ENCODE results near the gene MACROD2.

MACROD2 gene

DNA sequence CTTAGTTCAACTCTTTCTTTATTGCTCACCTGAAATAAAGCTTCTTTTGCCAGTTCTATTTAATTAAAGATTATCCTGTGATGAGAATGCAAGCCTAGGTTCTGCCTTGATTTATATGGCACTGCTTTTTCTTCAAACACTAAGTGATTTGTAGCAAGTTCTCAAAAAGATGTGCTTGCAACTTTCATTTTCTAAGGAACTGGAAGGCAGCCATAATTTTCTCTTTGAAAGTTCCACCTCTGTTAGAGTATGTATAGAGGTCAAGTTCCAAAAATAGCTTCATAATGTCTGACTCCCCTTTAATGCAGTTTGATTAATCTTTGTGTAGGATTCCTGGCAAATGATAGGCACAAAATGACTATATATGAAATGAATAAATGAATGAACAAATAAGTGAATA lies 870.4 kb downstream of the MACROD2 start:
- no peak for DNase-seq (ENCODE audit: low spot score)

DNA sequence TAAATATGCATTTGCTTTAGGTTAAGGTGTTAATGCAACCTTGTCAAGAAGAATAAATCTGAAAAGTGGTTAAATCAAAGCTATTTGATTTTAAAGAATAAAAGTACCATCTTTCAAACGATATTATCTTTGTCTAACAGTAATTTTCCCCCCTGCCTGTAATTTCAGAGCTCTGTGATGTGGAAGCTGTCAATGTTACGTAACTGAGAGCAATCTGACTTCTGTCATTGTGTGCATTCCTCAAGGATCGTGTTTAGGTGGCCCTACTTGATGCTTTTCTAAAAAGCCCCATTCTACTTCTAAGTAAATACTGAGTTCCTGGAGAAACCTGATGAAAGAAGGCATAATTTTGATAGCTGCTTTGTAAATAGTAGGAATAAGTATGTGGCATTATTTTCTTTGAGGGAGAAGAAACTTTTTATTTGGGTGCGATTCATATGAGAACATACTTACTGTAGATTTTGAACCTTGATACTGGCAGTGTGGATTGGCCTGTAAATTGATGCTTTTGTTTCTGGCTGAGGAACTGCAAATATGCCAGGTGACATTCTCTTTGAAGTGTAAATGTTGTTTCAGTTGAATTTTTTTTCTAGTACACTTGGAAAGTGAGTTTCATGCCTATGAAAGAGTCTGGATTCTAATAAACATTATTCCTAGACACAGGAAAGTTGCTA lies 871.7 kb downstream of the MACROD2 start:
- no peak for DNase-seq (ENCODE audit: low spot score)

DNA sequence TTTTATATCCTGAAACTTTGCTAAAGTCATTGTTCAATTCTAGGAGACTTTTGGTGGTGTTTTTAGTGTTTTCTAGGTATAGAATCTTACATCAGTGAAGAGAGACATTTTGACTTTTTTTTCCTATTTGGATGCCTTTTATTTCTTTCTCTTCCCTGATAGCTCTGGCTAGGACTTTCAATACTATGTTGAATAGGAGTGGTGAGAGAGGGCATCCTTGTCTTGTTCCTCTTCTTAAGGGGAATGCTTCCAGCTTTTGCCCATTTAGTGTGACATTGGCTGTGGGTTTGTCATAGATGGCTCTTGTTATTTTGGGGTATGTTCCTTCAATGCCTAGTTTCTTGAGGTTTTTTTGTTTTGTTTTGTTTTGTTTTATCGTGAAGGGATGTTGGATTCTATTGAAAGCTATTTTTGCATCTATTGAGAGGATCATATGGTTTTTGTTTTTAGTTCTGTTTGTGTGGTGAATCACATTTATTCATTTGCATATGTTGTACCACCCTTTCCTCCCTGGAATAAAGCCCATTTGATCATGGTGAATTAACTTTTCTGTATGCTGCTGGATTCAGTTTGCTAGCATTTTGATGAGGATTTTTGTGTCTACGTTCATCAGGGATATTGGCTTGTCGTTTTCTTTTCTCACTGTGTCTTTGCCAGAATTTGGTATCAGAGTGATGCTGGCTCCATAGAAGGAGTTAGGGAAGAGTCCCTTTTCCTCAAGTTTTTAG lies 882.1 kb downstream of the MACROD2 start:
- DNase-seq (ENCODE audit: low spot score) = no peak

DNA sequence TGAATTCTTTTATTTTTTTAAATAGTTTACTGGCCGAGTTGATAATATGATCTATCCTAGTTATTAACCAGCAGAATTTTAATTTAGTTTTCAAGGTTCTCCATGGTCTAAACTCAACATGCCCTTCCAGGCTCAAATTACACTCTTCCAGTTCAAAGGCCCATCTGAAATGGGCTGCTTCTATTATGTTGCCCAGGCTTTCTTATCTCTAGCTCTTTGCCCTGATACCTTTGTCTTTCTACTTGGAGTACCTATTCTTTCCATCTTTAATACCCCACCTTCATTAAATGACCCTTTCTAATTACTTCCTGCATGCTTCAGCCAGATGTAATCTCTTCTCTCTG lies 883.3 kb downstream of the MACROD2 start:
- no peak for DNase-seq (ENCODE audit: low spot score)

DNA sequence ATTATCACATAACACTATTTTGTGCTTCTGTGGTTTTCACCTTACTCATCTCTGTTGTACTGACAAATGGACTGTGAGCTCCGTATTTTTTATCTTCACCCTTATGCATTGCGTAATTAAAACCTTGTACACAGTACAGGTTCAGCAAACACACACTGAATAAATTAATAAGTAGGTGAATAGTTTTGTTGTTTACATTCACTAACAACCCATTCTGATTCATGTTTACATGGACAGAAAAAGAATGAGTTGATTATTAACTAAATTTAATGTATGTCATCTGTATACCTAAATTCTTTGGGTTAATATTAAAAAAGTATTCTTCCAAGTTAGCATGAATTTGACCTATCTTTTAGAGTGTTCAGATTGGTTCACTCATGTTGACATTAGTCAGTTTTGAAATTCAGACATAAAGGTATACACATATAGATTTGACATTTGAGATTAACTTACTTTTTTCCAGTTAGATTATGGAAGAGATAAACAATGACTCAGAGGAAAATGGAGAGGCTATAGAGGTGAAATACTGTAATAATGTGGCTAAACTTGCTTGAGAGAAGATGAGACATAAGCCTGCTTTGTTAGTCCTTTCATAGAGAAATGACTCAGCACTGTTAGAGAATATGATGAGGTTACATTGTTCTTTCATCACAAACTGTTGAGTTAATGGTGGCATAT lies 883.8 kb downstream of the MACROD2 start:
- no peak for DNase-seq (ENCODE audit: low spot score)

DNA sequence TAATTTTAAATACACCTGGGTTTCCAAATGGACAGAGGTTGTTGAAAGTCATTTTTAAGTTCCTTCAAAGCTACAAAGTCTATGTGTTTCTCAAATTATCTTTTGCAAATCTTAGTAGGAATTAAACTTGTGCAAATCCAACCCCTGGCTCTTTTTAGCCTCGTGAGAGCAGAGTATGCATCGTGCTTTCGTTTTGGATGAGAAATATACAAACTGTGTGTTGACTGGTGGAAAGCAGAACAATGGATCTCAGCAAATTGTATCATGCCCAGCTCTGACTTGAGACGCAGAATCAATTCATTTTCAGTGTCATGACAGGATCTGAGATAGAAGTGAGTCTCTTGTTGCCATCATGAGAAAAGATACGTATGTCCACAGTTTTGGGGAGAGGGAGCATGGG lies 884.5 kb downstream of the MACROD2 start:
- no peak for DNase-seq (ENCODE audit: low spot score)

DNA sequence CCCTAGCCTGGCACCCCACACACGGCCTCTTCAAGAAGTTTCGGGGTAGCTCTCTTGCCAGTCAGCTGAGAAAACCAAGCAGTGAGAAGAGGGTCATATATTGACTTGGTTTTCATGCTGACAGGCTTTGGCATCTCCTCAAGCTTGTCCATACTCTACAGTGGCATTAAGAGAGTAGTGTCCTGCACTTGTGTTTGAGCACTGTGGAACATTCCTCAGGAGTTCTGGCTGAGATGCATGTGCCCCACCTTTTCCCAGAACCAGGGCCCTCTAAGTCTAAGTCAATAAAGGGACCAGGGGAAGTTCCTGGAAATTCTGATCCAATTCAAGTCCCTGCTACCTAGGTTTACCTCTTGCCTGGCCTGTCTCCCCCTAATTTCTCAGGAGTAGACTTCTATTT lies 886.2 kb downstream of the MACROD2 start:
- no peak for DNase-seq (ENCODE audit: low spot score)

DNA sequence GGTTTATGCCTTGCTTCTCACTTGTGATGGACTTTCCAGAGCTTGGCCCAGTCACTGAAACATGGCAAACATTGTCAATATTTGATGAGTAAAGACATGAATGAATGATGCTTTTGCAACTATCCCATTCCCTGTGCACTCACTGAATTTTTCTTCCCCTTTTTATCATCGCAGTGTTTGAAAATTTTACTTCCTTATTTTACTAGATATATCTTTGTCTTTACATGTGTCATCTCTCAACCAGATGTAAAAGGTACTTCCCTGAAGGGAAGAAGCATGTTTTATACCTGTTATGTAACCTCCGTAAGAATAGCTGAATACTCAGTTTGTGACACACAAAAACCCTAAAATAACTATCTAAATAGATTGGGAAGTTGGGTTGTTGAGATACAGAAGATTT lies 886.8 kb downstream of the MACROD2 start:
- no peak for DNase-seq (ENCODE audit: low spot score)

DNA sequence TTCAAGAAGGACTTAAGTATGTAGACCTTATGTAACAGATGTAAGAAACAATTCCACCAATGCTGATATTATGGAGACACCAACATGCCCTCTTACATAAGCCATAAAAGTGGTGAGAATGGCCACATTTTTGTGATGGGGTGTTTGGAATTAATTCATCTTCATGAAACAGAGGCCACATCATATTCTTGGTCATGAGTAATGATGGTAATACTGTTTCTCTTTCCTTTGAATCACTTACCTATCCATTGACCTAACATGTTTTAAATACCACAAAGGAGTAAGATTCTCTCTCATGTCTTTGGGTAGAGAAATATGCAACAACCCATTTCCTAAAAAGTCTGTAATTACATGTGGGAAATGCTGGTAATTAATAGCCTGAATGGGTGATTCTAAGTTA lies 887.5 kb downstream of the MACROD2 start:
- DNase-seq (ENCODE audit: low spot score) = no peak

DNA sequence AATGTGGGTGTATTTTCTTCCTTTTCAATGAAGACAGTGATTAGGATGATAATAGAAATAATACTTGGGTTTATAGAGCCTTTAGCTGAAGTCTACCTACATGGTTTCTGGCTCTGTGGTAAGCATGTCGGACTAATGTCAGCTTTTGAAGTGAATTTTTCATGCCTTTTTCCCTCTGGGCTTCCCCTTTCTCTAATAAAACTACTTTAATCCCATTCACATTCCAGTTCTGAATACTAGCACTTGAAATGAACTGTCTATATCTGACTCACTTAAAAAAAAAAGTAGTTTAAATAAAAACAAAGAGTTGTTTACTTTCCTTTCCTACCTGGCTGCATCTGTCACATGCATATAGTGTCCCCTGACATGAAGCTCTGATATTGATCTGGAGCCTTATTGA lies 888.0 kb downstream of the MACROD2 start:
- no peak for DNase-seq (ENCODE audit: low spot score)

DNA sequence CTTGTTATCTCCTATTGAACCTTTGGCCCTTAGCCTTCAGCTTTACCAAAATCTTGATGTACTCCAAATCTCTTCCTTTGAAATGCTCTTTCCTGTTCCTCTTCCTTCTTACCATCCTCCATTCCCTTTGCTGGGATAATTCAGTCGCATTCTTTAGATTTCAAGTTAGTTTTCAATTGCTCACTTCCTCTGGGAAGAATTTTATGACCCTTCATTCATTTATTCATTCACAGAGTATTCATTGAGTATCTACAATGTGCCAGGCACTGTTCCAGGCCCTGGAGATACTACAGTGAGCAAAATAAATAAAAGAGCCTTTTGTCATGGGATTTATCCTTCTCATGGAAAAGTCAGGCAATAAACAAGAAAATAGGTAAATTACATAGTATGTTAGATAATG lies 890.3 kb downstream of the MACROD2 start:
- no peak for DNase-seq (ENCODE audit: low spot score)

DNA sequence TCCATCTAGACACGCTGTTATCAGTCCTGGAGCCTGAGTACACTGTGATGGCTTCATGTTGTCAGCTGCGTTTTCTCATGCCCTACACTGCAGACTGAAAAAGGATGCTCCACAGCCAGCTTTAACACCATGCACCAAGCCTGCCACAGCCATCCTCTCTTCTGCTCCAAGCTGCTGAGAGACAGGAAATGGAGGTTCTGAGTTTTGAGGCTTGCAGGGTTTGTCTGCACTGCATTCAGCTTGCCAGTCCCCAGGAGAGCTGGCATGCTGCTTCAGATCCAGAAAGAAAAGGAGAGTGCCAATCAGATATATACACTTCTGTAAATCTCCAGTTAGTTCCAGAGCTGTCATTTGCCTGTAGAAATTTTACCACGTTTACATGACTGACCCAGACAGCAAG lies 892.8 kb downstream of the MACROD2 start:
- no peak for DNase-seq (ENCODE audit: low spot score)

DNA sequence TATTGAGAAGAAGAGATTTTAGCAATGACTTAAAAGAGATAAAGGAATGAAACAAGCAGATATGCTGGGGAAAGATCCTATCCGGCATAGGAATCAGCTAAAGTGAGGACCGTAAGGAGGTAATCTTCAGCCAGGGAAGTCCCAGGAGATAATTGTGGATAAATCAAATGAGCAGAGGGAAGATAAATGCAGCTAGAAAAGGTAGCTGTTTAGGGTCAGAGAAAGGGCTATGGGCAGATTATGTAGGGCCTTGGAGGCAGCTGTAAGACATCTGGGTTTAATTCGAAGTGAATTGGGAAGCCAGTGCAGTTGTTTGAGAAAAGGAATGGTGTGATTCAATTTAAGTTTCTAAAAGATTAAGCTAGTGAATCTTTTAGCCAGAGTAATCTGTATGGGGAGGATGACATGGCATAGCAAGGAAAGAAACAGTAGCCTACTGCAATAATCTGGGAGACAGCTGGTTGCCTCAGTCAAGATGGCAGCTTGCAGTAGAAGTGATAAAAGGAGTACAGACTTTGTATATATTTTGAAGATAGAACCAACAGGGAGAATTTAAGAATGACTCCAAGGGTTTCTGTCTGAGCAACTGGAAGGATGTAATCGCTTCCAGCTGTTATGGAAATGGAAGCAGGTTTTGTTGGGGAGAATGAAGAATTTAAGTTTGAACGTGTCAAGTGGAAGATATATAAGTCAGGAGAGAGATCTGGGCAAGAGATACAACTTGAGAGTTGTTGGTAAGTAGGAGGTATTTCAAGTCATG lies 894.4 kb downstream of the MACROD2 start:
- DNase-seq (ENCODE audit: low spot score) = no peak

DNA sequence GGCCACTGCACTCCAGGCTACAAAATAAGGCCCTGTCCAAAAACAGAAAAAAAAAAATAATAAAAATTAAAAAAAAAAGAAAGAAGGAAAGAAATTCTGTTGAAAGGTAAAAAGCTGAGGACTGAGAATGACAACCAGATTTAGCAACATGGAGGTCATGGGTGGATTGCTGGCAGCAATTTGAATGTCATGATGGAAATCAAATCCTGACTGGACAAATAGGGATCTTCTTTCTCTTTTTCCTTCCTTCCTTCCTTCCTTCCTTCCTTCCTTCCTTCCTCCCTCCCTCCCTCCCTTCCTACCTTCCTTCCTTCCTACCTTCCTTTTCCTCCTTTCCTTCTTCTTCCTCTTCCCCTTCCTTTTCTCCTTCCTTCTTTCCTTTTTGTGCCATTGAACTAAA lies 895.4 kb downstream of the MACROD2 start:
- DNase-seq (ENCODE audit: low spot score) = no peak

DNA sequence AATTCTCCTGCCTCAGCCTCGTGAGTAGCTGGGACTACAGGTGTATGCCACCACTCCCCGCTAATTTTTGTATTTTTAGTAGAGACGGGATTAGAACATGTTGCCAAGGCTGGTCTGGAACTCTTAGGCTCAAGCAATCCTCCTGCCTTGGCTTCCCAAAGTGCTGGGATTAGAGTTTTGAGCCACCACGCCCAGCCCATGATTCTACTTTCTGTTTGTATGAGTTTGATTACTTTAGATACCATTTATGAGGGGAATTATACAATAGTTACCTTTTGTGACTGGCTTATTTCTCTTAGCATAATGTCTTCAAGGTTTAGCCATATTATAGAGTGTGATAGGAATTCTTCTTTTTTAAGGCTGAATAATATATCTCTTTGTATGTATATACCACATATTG lies 897.5 kb downstream of the MACROD2 start:
- no peak for DNase-seq (ENCODE audit: low spot score)

DNA sequence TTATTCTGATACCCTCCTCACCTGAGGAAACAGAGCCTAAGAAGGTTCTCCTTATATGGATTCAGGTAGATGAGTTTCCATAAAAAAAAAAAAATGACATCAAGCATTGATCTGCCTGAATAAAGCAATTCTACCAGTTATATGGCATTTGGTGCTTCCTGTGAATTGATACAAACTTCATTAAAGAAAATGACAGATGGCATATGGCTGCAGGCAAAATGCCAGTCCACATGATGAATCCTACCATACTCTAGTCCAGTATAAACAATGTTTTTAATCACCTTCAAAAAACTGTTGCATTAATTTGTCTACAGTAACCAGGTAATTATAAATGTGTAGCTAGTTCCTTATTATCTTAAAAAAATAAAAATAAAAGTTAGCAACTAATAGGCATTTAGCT lies 901.3 kb downstream of the MACROD2 start:
- DNase-seq (ENCODE audit: low spot score) = no peak

DNA sequence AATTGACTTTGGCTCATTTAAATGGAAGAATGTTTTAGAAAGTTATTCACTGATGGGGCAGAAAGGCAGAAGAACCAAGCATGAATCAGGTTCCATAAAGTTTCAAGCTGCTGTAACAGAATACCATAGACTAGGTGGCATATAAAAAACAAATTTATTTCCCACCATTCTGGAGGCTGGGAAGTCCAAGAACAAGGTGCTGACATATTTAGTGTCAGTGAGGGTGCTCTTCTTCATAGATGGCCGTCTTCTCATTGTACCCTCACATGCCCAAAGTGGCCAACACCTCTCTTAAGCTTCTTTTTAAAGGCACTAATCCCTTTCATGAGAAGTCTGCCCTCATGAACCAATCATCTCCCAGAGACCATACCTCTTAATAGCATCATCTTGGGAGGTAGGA lies 902.3 kb downstream of the MACROD2 start:
- DNase-seq (ENCODE audit: low spot score) = no peak

DNA sequence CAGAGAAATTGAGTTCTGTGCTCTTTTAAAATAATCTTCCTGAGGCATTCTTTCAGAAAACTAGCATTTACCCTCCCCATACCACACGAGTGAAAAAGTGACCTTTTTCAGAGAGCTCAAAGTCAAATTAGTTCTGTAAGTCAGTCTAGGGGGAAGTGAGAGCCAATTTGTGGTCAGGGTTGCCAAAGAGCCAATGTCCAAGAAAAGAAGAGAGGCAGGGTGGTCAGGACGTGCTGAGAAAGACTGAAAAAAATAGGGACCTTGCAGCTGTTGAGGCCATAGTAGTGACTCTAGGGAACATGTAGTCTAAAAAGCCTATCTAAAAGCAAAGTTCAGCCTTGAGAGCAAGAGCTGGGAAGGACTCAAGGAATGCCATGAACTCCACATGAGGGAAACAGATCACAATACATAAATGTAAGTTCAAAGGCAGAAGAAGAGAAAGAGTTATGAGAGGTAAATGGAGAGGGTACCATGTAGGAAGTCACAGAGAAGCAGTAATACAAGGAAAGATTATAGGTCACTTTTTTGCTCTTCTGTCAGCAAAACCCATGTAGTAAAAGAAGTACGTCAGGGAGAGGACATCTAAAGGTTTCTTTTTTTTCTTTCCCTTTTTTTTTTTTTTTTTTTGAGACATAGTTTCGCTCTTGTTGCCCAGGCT lies 907.2 kb downstream of the MACROD2 start:
- no peak for DNase-seq (ENCODE audit: low spot score)

DNA sequence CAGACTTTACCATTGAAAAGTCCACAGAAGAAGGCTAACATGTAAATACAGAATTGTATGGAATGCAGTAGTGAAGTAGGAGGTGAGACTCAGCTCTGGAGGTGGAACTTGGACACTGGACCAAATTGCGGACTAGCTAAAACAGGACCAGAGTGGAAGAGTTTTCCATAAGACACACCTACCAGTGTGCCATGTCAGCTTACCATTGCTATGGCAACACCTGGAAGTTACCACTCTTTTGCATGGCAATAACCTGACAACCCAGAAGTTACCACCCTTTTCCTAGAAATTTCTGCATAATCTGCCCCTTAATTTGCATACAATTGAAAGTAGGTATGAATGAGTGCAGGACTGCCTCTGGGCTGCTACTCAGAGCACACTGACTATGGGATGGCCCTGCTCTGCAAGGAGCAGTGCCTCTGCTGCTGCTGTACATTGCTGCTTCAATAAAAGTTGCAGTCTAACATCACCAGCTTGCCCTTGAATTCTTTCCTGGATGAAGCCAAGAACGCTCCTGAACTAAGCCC lies 911.7 kb downstream of the MACROD2 start:
- DNase-seq (ENCODE audit: low spot score) = no peak

DNA sequence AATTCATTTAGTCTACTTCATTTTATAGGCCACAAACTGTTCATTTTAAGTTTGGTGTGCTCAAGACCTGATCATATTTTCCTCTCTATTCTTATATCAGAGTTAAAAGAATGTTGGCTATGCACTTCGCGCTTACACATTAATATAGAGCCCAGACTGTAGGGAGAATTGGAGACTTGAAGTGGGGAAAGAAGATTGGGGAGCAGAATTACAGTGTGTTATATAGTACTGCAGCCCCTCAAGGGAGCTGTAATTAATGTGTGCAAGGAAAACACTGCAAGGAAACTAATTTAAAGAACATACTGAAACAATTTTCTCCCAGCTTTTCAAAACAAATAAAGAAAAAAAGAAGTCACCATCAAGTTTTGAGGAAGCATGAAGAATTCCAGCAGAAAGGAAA lies 914.8 kb downstream of the MACROD2 start:
- DNase-seq (ENCODE audit: low spot score) = no peak

DNA sequence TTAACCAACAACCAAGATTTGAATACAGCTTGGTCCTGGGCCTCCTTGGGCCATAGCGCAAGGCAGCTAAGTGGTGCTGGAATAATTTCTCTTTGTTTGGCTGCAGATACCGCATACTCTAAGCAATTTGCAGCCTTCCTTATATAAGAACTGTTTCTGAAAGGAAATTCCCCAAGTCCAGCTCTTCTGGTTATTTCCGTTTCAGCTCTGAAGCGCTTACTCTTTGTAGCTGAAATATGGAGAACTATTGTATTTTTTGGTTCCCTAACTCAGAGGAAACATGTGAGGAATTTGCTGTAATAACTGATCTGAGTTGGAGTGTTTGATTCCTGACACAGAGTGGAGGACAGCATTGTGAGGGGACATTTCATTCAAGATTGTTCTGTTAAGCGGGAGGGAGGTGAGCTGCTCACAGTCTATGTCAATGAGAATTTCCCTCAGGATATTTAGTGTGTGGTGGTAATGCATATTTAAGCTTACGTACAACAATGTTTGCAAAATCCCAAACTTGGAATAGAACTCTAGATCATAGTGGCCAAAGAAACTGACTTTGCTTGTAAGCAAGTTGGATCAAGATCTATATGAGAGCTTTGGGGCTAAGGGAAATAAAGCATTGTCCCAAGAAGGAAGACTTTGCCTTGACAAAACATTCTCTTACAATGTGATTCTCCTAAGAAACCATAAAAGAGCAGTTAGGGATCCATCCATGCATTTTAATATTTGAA lies 918.7 kb downstream of the MACROD2 start:
- DNase-seq (ENCODE audit: low spot score) = no peak

Measured in germinal center (tissue), 1 donor.